Measurements from ENCODE around the gene FAM209A. TPM values are rescaled to one million over a fixed set of nuclear protein-coding genes. Genes with fewer than 3 reads are reported as not detected.

Gene FAM209A
- total RNA-seq, 1 experiment from 2014 or later, result 0.34 TPM

- H3K36me3 ChIP-seq (ENCODE audit: control insufficient read depth in 1 of 2, insufficient read depth in 2 of 2, low read length in 2 of 2), result peaks cover 18 to 20% of the 10 kb centered on the region in 2 experiments; a peak in 3 of 4 replicates
- POLR2A ChIA-PET, result no interaction called here
These were observed 5.0 kb upstream of the FAM209A start for GRCh38 chr20:56519551-56519950.

GRCh38 chr20:56520180-56520579 is 4.4 kb upstream of the FAM209A start:
- ChIA-PET POLR2A (no interaction called here), CTCF (no interaction called here)
- no TSS peak for BruUV-seq (replicated peaks)
- TF ChIP-seq ZNF274 (IDR thresholded peaks at IDR 0.05; ENCODE audit: low read depth, low read length), result no peak
- no peak for TF ChIP-seq SIN3A (IDR thresholded peaks at IDR 0.05; ENCODE audit: low read depth)
- TF ChIP-seq JUND (IDR thresholded peaks at IDR 0.05), result no peak
- TF ChIP-seq TCF7L2 (IDR thresholded peaks at IDR 0.05; ENCODE audit: borderline replicate concordance, extremely low read depth, insufficient read depth, insufficient read length), result no peak
- TF ChIP-seq ELF1 (IDR thresholded peaks at IDR 0.05; ENCODE audit: borderline replicate concordance, low read depth), result no peak
- no peak for TF ChIP-seq CEBPB (IDR thresholded peaks at IDR 0.05; ENCODE audit: low read depth)
- no peak for TF ChIP-seq EGR1 (IDR thresholded peaks at IDR 0.05; ENCODE audit: low read depth)
- TF ChIP-seq ZBTB33 (IDR thresholded peaks at IDR 0.05; ENCODE audit: extremely low read depth, insufficient replicate concordance, low read length), result no peak
- no peak for TF ChIP-seq CTCF (IDR thresholded peaks at IDR 0.05 in 2 of 3, conservative IDR thresholded peaks at IDR 0.05 in 1 of 3; ENCODE audit: borderline replicate concordance in 1 of 3, insufficient read depth in 1 of 3, low read depth in 2 of 3, low read length in 2 of 3)
- TF ChIP-seq RAD21 (IDR thresholded peaks at IDR 0.05; ENCODE audit: low read depth), result no peak

More at GRCh38 chr20:56519551-56519950, 5.0 kb upstream of the FAM209A start:
- Histone ChIP-seq H3K4me1 (ENCODE audit: control insufficient read depth in 1 of 2, insufficient read depth in 2 of 2, low read length in 2 of 2) (no peaks in the 10 kb centered on the region), H3K79me2 (ENCODE audit: insufficient read depth, low read length) (no peaks in the 10 kb centered on the region), H3K4me3 (replicated peaks in 1 of 2; ENCODE audit: low read depth in 1 of 2, low read length in 2 of 2) (no peak overlapping the region), H4K20me1 (ENCODE audit: insufficient read depth) (no peaks in the 10 kb centered on the region), H2AFZ (ENCODE audit: low read depth, low read length, poor library complexity, severe bottlenecking) (no peak overlapping the region), H3K9ac (ENCODE audit: low read length) (no peak overlapping the region), H3K9me2 (ENCODE audit: insufficient read depth) (no peaks in the 10 kb centered on the region), H3K27ac (ENCODE audit: low read depth, low read length) (no peak overlapping the region), H3K4me2 (ENCODE audit: low read length) (no peak overlapping the region), H3K27me3 (ENCODE audit: insufficient read depth, low read length) (no peaks in the 10 kb centered on the region), H3K9me3 (ENCODE audit: control insufficient read depth in 1 of 2, insufficient read depth in 1 of 2, low read depth in 1 of 2, low read length in 2 of 2) (peaks cover 0 to 7% of the 10 kb centered on the region in 2 experiments; a peak in 1 of 4 replicates)
- CTCF ChIA-PET, result no interaction called here
- ATAC-seq (no peak), DNase-seq (ENCODE audit: low read depth, low spot score) (no peak)
- no peak for TF ChIP-seq CTCF (IDR thresholded peaks at IDR 0.05 in 2 of 3, conservative IDR thresholded peaks at IDR 0.05 in 1 of 3; ENCODE audit: borderline replicate concordance in 1 of 3, insufficient read depth in 1 of 3, low read depth in 2 of 3, low read length in 2 of 3)
- TF ChIP-seq ZFX (IDR thresholded peaks at IDR 0.05), result no peak
- intact Hi-C loops (cut with micrococcal nuclease), result no loop called here
- no TSS peak for BruUV-seq (replicated peaks)
- RAD21 ChIA-PET (ENCODE audit: low non-redundant PET in 1 of 2, low total read pairs in 2 of 2, uncharacterized antibody in 2 of 2, unreplicated experiment in 2 of 2), result no interaction called here

More at GRCh38 chr20:56520180-56520579, 4.4 kb upstream of the FAM209A start:
- Histone ChIP-seq H4K20me1 (ENCODE audit: insufficient read depth) (no peaks in the 10 kb centered on the region), H3K27ac (ENCODE audit: low read depth, low read length) (no peak overlapping the region), H3K4me3 (replicated peaks in 1 of 2; ENCODE audit: low read depth in 1 of 2, low read length in 2 of 2) (no peak overlapping the region), H3K4me1 (ENCODE audit: control insufficient read depth in 1 of 2, insufficient read depth in 2 of 2, low read length in 2 of 2) (no peaks in the 10 kb centered on the region), H2AFZ (ENCODE audit: low read depth, low read length, poor library complexity, severe bottlenecking) (no peak overlapping the region), H3K9ac (ENCODE audit: low read length) (no peak overlapping the region), H3K27me3 (ENCODE audit: insufficient read depth, low read length) (no peaks in the 10 kb centered on the region), H3K9me2 (ENCODE audit: insufficient read depth) (no peaks in the 10 kb centered on the region), H3K79me2 (ENCODE audit: insufficient read depth, low read length) (no peaks in the 10 kb centered on the region), H3K4me2 (ENCODE audit: low read length) (no peak overlapping the region), H3K36me3 (ENCODE audit: control insufficient read depth in 1 of 2, insufficient read depth in 2 of 2, low read length in 2 of 2) (peaks cover 18 to 20% of the 10 kb centered on the region in 2 experiments; a peak in 3 of 4 replicates), H3K9me3 (ENCODE audit: control insufficient read depth in 1 of 2, insufficient read depth in 1 of 2, low read depth in 1 of 2, low read length in 2 of 2) (peaks cover 0 to 7% of the 10 kb centered on the region in 2 experiments; a peak in 1 of 4 replicates)
- ATAC-seq (no peak), DNase-seq (ENCODE audit: low read depth, low spot score) (no peak)
- intact Hi-C loops (cut with micrococcal nuclease), result no loop called here
- RAD21 ChIA-PET (ENCODE audit: low non-redundant PET in 1 of 2, low total read pairs in 2 of 2, uncharacterized antibody in 2 of 2, unreplicated experiment in 2 of 2), result no interaction called here
